Fibroblast of lung (primary cell): ENCODE data around the gene SAFB.

Source experiments
- EZH2 ChIP-seq: IDR thresholded peaks from 2 replicates; pipeline ENCODE4 v1.5.1; 2012; ENCODE audit warnings: low read length, control low read depth, mild to moderate bottlenecking; ENCODE audit errors: missing control alignments
- TF ChIP-seq, protein P1 (sequence below), 2 donors: IDR thresholded peaks in 1 of 2; conservative IDR thresholded peaks in 1 of 2; 1 replicate in 1 of 2; 2 replicates in 1 of 2; pipeline ENCODE4 v1.5.1; 2011 to 2012; ENCODE audit warnings: low read length in 2 of 2, control low read depth in 1 of 2, inconsistent platforms in 1 of 2, low read depth in 1 of 2, mild to moderate bottlenecking in 1 of 2

DNA sequence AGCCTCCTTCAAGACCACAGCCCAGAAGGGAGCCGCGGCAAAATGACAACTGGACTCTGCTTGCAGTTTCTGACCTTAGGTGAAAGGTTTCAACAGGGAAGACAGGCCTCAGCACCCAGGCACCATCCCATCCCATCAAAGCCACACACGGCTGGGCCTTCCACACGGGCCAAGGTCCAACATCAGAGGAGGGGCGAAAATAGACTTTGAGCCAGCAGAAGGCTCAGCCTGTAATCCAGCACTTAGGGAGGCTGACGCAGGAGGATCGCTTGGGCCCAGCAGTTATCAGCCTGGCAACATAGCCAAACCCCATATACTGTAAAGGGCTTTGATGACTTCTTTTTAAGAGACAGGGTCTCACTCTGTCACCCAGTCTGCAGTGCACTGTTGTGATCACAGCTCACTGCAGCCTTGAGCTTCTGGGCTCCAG lies 28.3 kb upstream of the SAFB start:
- TF ChIP-seq, protein P1, sequence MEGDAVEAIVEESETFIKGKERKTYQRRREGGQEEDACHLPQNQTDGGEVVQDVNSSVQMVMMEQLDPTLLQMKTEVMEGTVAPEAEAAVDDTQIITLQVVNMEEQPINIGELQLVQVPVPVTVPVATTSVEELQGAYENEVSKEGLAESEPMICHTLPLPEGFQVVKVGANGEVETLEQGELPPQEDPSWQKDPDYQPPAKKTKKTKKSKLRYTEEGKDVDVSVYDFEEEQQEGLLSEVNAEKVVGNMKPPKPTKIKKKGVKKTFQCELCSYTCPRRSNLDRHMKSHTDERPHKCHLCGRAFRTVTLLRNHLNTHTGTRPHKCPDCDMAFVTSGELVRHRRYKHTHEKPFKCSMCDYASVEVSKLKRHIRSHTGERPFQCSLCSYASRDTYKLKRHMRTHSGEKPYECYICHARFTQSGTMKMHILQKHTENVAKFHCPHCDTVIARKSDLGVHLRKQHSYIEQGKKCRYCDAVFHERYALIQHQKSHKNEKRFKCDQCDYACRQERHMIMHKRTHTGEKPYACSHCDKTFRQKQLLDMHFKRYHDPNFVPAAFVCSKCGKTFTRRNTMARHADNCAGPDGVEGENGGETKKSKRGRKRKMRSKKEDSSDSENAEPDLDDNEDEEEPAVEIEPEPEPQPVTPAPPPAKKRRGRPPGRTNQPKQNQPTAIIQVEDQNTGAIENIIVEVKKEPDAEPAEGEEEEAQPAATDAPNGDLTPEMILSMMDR (conservative IDR thresholded peaks at IDR 0.05 in 1 of 2, IDR thresholded peaks at IDR 0.05 in 1 of 2; ENCODE audit: low read depth in 1 of 2, low read length in 2 of 2), result no peak
- no peak for TF ChIP-seq EZH2
